ENCODE data around the gene AMH. TPM values are rescaled to one million over a fixed set of nuclear protein-coding genes. Genes with fewer than 3 reads are reported as not detected.
A peak's percentile ranks its signal among the peaks of the same experiment; 100 is the strongest.

The AMH gene
- total and polyA plus RNA-seq, 2 of the 13 experiments (the other 11 are each of a cell fraction or from before 2014, with no cell fraction given): 0.03 to 0.18 TPM

DNA sequence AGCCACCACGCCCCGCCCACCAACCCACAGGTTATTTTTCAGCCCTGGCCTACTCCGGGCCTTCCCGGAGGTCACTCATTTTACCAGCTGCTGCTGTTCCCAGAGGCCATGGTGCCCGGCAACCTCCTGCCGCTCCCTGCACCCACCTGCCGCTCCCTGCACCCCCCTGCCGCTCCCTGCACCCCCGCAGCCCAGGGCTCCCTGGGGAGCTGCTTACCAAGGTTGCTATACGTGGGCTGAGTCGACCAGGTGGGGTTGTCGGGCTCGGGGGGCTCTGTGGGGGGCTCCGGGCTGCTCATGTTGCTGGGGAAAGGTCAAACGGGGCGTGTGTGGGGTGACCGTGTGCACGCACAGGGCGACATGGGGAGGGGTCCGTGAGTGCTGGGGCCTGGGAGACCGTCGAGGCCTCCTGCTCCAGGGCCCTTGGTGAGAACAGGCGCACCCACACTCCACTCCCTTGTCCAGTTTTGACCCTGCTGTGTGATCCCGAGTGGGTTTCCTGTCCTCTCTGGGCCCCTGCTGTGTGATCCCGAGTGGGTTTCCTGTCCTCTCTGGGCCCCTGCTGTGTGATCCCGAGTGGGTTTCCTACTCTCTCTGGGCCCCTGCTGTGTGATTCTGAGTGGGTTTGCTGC is 31.6 kb downstream of the AMH start:
- POLR2A ChIA-PET: no interaction called here

More for the DNA sequence above, 31.6 kb downstream of the AMH start:
- no peak overlapping the region for H2AFZ ChIP-seq (ENCODE audit: low read length)
- no peak for DNase-seq (ENCODE audit: low spot score)
- H3K9me3 ChIP-seq (ENCODE audit: low read length): no peaks in the 10 kb centered on the region
- no TSS peak for BruUV-seq (replicated peaks)
- no peak overlapping the region for H3K4me3 ChIP-seq (replicated peaks in 1 of 3; ENCODE audit: insufficient read depth in 1 of 3, low read depth in 2 of 3, low read length in 3 of 3)
- H4K20me1 ChIP-seq (ENCODE audit: insufficient read depth, low read length): peaks cover 5% of the 10 kb centered on the region; the same call in 1 of the 2 replicates
- H3K27me3 ChIP-seq (ENCODE audit: control insufficient read depth in 1 of 2, insufficient read depth in 2 of 2, low read length in 2 of 2): peaks cover 2 to 19% of the 10 kb centered on the region in 2 experiments; a peak in 4 of 5 replicates
- intact Hi-C loops (cut with micrococcal nuclease; ENCODE audit: unreplicated experiment): no loop called here
- CTCF ChIA-PET (ENCODE audit: low intra/inter-chr PET ratio, low total read pairs): no interaction called here
- ATAC-seq: peak; percentile 4; the same call in 1 of the 3 replicates
- in situ Hi-C loops (cut with HindIII; ENCODE audit: extremely low pct_ligation_motif_present, low pct_unique_long_range_greater_than_20kb): no loop called here
- H3K79me2 ChIP-seq (ENCODE audit: insufficient read depth, low read length): no peaks in the 10 kb centered on the region
- H3K4me2 ChIP-seq (ENCODE audit: low read depth, low read length): no peak overlapping the region
- H3K4me1 ChIP-seq (ENCODE audit: insufficient read depth, low read length): peaks cover 20% of the 10 kb centered on the region
- no peak overlapping the region for H3K27ac ChIP-seq (ENCODE audit: extremely low read length, insufficient read depth, low read length)
- TF ChIP-seq, protein P1, sequence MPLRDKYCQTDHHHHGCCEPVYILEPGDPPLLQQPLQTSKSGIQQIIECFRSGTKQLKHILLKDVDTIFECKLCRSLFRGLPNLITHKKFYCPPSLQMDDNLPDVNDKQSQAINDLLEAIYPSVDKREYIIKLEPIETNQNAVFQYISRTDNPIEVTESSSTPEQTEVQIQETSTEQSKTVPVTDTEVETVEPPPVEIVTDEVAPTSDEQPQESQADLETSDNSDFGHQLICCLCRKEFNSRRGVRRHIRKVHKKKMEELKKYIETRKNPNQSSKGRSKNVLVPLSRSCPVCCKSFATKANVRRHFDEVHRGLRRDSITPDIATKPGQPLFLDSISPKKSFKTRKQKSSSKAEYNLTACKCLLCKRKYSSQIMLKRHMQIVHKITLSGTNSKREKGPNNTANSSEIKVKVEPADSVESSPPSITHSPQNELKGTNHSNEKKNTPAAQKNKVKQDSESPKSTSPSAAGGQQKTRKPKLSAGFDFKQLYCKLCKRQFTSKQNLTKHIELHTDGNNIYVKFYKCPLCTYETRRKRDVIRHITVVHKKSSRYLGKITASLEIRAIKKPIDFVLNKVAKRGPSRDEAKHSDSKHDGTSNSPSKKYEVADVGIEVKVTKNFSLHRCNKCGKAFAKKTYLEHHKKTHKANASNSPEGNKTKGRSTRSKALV (CRISPR knock-in tag; IDR thresholded peaks at IDR 0.05): no peak
- no peak for TF ChIP-seq ZNF644 (CRISPR knock-in tag; IDR thresholded peaks at IDR 0.05; ENCODE audit: low read depth)
- TF ChIP-seq NFKBIZ (CRISPR knock-in tag; IDR thresholded peaks at IDR 0.05): no peak
- TF ChIP-seq ZNF768 (CRISPR knock-in tag; IDR thresholded peaks at IDR 0.05): peak; percentile 92
- no peak for TF ChIP-seq EED (CRISPR knock-in tag; IDR thresholded peaks at IDR 0.05)
- TF ChIP-seq, protein P2, sequence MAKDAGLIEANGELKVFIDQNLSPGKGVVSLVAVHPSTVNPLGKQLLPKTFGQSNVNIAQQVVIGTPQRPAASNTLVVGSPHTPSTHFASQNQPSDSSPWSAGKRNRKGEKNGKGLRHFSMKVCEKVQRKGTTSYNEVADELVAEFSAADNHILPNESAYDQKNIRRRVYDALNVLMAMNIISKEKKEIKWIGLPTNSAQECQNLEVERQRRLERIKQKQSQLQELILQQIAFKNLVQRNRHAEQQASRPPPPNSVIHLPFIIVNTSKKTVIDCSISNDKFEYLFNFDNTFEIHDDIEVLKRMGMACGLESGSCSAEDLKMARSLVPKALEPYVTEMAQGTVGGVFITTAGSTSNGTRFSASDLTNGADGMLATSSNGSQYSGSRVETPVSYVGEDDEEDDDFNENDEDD (CRISPR knock-in tag; IDR thresholded peaks at IDR 0.05; ENCODE audit: borderline replicate concordance): no peak
- no peak for TF ChIP-seq ZBTB1 (CRISPR knock-in tag; IDR thresholded peaks at IDR 0.05; ENCODE audit: borderline replicate concordance)
- no peak overlapping the region for H3K9ac ChIP-seq (ENCODE audit: insufficient read depth, low read depth, low read length)
- H3K36me3 ChIP-seq (replicated peaks in 1 of 2; ENCODE audit: control insufficient read depth in 1 of 2, insufficient read depth in 2 of 2, low read length in 2 of 2): no peaks in the 10 kb centered on the region
- 36% methylated on average over 7 of the region's 26 CpGs for WGBS (ENCODE audit: low lambda C conversion rate)
- no peak for FAIRE-seq

All from HepG2 (cell line).